ENCODE data around the gene ZDHHC14.
"Not testable (repeated sequence)": the region's sequence is repeated elsewhere in the genome, so short reads cannot be mapped to it uniquely, and the experiment has no call there.

The ZDHHC14 gene

DNA sequence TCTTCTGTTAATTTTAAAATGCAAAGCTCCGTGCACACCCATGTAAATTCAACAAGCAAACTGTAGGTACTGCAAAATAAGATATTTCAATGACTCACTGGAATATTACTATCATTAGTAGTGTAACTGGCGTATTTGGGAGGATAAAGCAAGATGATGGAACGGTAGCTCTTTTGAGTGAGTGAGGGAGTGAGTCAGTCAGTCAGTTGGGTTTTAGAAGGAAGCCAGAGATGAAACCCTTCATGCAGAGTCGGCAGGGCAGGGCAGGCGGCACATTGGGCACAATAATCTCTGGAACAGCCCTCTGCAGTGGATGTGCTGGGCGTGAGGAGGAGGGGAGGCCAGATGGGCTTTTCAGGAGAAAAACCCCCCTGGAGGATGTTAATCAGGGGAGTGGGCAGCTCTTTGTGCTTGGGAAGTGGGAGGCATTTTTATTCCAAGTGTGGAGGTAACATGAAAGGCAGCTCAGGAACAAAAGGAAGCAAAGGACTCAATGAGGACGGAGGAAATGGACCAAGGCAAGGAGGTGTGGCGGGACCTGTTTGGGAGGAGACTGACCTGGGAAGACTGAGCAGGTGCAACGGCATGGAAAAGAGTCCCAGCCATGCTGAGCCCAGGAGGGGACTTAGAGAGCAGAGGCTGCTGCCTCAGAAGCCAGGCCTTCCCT, 171.2 kb downstream of the ZDHHC14 start:
- no peak for DNase-seq (ENCODE audit: low spot score)

DNA sequence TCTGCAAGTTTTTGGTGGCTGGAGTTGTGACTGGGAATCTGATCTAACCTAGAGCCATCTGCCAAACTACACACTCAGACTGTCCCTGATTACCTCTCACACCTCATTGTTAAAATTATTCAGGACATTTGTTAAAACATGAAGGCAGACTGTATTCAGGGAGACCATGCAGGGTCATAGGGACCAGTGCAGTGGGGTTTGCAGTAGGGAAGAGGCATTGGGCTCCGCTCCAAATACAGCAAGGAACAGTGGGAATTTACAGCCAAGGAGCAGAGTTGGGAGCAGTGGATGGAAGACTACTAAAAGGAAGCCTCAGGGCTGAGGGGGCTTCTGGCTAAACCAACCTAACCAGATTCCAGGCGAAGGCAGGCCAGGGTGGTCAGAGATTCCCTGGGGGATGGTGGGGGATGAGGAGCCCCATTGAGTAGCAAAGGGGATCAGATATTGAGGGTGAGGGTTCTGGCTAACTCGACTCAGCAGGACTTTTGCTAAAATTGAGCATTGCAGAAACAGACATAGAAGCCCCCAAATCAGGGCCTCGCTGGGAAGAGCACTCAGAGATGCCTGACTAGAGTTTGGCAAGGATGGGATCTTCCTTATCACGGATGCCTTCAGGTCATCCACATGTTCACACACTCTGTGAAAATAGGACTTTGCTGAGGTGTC, 172.0 kb downstream of the ZDHHC14 start:
- no peak for DNase-seq (ENCODE audit: low spot score)

GRCh38 chr6:157554747-157555146, 173.8 kb downstream of the ZDHHC14 start:
- DNase-seq (ENCODE audit: low spot score) = no peak

DNA sequence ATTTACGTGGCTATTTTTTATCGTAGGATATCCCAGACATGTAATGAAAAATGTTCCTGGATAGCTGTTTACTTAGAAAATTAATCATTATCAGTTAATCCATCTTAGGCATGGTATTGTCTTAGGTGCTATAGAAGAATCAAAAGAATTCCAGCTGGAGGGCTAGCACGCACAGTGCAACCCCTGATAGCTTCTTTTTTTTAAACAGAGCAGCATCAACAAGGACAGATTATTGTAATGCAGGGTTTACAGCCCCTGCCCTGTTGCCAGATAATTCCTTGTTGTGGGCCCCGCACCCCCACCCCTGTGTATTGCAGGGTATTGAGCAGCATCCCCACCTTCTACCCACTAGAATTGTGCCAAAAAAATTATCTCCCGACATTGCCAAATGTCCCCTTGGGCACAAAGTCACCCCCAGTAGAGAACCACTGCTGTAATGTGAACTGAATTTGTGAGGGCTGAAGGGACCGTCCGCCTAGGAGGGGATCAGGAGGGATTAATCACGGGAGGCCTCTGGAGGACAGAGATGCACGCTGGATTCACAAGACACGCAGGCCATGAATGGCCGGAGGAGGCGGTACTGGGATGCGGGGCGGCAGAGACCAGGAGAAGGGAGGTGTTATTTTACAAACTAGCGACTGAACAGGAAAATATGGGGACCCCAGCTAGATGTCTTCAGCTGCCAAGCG, 174.6 kb downstream of the ZDHHC14 start:
- peak; percentile 74 for DNase-seq (ENCODE audit: low spot score)

DNA sequence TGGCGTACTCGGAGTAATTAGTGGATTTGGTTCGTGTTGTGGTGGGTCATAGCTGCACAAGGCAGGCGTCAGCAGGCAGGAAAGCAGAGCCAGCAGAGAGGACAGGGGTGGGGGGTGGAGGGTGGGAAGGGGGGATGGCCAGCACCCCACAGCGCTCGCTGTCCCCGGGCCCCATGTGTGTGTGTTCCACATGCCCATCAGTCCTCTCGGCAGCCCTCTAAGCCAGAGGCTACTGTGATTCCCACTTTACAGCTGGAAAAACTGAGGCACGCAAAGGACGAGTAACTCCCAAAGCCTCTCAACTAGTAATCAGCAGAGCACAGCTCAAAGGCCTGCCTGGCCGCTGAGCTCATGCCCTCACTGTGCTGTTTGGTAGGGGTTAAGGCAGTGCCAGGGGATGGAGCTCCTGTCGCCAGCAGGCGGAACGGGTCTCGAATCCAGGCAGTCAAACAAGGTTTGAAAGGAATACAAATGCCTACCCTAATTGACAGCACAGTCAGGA, 175.2 kb downstream of the ZDHHC14 start:
- DNase-seq (ENCODE audit: low spot score) = no peak

- DNase-seq (ENCODE audit: low spot score) = no peak
These were observed 175.9 kb downstream of the ZDHHC14 start for GRCh38 chr6:157556671-157557430.

GRCh38 chr6:157557559-157557958, 176.6 kb downstream of the ZDHHC14 start:
- no peak for DNase-seq (ENCODE audit: low spot score)

DNA sequence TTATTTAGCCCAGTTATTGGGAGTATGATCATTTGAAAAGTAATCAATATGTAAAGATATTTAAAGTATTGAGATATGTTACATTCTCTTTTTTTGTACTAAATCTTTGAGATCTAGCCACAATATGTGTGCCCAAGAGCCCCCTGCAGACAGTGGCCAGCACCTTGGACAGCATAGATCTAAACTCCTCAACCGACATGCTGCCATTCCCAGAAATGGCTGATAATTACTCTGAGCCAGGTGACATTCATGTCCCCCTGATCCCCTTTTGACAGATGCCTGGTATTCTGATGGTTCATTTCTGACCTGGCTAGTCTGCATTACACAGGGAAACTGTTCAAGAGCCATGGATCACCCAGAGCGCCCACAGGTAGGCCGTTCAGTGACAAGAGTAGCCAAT, 177.1 kb downstream of the ZDHHC14 start:
- DNase-seq (ENCODE audit: low spot score) = no peak

- DNase-seq (ENCODE audit: low spot score) = no peak
These were observed 177.7 kb downstream of the ZDHHC14 start for GRCh38 chr6:157558487-157559200.

DNA sequence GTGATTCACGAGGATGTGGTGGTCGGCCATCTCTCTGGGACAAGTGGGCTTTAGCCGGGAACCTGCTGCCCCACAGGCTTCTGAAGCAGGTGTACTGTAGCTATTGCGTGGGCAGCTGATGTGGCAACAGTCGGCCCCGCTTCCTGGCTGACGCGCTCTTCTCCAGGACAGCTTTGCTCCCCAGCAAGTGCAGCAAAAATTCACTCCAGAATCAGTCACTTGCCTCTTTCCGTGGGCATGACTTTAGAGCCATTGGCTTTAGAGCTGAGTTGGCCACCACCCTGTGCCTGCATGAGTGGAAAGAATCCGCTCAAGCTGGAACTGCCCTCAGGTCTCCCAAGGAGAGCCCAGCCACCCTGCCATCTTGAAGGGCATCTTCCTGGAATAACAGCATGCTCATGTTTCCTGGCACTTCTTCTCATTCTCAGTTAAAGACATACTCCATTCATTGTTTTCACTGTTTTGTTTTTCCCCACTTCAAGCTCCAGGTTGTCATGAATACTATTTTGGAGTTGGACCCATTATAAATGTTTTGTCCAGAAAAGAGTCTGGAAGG, 178.3 kb downstream of the ZDHHC14 start:
- DNase-seq (ENCODE audit: low spot score) = no peak

- DNase-seq (ENCODE audit: low spot score) = not testable (repeated sequence)
These were observed 179.1 kb downstream of the ZDHHC14 start for GRCh38 chr6:157560063-157560462.

GRCh38 chr6:157560691-157561413, 179.9 kb downstream of the ZDHHC14 start:
- DNase-seq (ENCODE audit: low spot score) = no peak

- DNase-seq (ENCODE audit: low spot score) = no peak
These were observed 180.4 kb downstream of the ZDHHC14 start for GRCh38 chr6:157561414-157561790.

DNA sequence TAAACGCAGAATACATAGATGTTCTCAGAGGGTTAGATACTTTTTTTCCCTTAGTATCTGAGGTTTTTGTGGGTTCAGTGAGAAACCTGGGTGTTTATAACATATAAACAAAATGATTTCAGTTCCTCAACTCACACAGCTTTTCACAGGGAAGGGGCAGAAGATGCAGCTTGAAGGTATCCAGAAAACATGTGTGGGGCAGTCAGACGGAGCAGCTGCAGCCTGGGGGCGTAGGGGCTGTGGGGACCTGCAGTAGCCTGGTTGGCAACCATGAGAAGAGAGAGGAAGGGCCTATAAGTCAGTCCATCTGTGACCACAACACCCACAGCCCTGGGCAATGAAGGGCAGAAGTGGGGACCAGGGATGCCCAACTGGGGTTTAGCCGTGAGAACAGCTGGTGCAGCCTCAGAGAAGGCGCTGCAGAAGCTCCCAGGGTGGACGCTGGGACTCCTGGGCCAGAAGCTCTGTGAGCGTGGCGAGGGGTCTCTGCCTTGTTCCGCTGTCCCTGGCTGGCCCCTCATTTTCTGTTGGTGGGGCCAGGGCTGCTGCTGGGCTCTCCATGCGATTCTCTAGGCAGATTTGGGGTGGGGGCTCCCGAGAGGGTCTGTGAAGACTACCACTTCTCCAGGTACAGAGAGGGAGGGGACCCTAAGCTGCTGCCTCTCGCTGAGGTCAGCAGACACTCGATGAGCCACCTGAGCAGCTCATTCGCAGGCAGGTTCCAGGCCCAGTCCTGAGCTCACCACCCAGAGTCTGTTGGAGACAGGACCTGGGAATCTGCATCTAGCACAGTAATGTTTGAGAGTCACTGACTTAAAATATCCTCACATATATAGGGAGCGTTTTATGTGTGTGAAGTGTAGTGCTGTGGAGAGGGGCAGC, 181.2 kb downstream of the ZDHHC14 start:
- DNase-seq (ENCODE audit: low spot score) = no peak

- no peak for DNase-seq (ENCODE audit: low spot score)
These were observed 182.0 kb downstream of the ZDHHC14 start for GRCh38 chr6:157562997-157563396.

GRCh38 chr6:157563611-157564284, 182.8 kb downstream of the ZDHHC14 start:
- DNase-seq (ENCODE audit: low spot score) = no peak

DNA sequence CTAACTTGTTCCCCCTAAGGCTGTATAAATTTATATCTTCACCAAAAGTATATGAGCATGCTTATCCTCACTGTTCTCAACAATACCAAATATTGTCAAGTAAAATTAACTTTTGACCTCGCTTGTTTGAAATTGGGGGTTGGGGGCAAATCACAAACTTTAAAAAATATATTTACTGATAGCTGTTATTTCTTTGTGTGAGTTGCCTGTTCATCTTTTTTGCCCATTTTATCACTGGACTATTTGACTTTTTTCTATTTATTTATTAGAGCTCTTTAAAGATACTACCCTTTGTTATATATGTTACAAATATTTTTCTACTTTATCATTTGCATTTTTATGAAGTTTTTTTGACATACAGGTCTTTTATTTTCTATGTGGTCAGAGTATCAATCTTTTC, 187.7 kb downstream of the ZDHHC14 start:
- DNase-seq (ENCODE audit: low spot score) = no peak

DNA sequence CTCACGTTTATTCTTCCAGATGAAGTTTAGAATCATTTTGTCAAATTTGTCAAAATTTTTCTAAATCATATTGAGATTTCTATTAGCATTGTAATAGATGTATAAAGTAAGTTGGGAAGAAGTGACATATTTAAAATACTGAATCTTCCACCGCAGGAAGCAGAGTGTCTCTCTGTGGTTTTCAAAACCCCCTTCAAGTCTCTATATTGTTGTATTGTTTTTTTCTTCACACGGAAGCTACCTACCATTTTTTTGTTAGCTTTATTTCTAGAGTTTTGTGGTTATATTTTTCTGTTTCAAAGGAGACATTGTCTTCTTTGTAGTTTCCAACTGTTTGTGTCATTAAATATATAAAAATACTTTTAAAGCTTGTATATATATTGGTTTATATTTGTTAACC, 188.6 kb downstream of the ZDHHC14 start:
- no peak for DNase-seq (ENCODE audit: low spot score)

DNA sequence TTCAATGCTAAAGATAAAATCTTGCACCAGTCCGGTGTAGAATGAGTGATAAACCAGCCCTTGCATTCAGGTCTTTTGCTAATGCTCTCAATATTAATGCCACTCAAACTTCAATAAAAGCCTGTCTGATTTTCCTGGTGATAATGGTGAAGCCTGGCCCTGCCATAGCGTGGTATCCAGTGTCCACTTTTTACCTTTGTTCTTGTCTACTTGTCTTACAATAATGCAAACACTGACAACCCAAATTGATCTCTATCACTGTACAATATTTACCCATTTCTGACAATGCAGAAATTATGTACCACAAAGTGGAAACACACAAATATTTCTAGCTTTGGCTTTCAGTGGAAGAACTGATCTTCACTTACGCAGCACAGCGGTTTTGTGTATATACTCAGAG, 189.1 kb downstream of the ZDHHC14 start:
- no peak for DNase-seq (ENCODE audit: low spot score)

Measured in D341Med (cell line).